Lower leg skin (tissue), 3 donors: ENCODE data around the gene CTBP2.

Experiments used
- CTCF ChIP-seq, 3 donors: fragments of 450-650 bp; IDR thresholded peaks; one replicate each; pipeline ENCODE4 v1.5.1; 2016; ENCODE audit warnings: antibody characterized with exemption in 3 of 3, mild to moderate bottlenecking in 3 of 3, moderate library complexity in 2 of 3
- POLR2A ChIP-seq, 2 donors: fragments of 450-650 bp; IDR thresholded peaks; one replicate each; pipeline ENCODE4 v1.6.1; 2016 to 2017; ENCODE audit warnings: antibody characterized with exemption in 2 of 2, mild to moderate bottlenecking in 1 of 2, moderate library complexity in 1 of 2

- TF ChIP-seq CTCF (IDR thresholded peaks at IDR 0.05) (no peak), POLR2A (IDR thresholded peaks at IDR 0.05) (no peak)
Measured at GRCh38 chr10:125097409-125098070, 62.8 kb downstream of the CTBP2 start.
